DMS114 treated with DMSO at 0.1 percent for 48 hours (cell line): Measurements from ENCODE around the gene PCDHGA11.
"Not testable (repeated sequence)": the region's sequence is repeated elsewhere in the genome, so short reads cannot be mapped to it uniquely, and the experiment has no call there.

Experiments
- DNase-seq: peaks from one replicate; lab custom pipeline; 2025; ENCODE audit not compliant: unreplicated experiment; lab: John Stamatoyannopoulos, UW

Gene PCDHGA11

DNA sequence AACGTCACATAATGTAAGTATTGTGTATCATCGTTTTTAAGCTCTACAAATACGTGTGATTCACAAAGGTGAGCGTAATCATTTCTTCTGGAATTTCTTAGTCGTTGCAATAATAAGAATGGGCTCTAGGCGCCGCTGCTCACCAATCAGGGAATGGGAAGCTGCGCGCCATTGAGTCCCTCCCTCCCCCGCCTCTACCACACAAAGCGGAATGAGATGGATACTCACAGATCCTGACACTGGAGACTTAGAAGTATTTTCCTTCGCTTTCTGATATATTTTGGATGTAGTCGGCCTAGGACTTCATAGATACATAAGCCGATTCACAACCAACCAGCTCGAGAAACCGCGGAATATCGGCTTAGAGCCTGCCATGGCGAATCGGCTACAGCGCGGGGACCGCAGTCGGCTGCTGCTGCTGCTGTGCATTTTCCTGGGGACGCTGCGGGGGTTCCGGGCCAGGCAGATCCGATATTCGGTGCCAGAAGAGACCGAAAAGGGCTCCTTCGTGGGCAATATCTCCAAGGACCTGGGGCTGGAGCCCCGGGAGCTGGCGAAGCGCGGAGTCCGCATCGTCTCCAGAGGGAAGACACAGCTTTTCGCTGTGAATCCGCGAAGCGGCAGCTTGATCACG, at the start of gene PCDHGA11:
Gene PCDHGA11, plus strand, starts transcription at position 197 of the 634 bp plus-strand sequence. Its CDS starts 177 bp downstream, at position 374.
- no peak for DNase-seq

GRCh38 chr5:141371572-141372475, 49.0 kb upstream of the PCDHGA11 start:
- no peak for DNase-seq

GRCh38 chr5:141373673-141374317, 47.1 kb upstream of the PCDHGA11 start, which contains the start of gene PCDHGA6:
TSS of gene PCDHGA6 (plus strand) at chr5:141373891. CDS start at chr5:141374084, 193 bp downstream.
- no peak for DNase-seq

DNA sequence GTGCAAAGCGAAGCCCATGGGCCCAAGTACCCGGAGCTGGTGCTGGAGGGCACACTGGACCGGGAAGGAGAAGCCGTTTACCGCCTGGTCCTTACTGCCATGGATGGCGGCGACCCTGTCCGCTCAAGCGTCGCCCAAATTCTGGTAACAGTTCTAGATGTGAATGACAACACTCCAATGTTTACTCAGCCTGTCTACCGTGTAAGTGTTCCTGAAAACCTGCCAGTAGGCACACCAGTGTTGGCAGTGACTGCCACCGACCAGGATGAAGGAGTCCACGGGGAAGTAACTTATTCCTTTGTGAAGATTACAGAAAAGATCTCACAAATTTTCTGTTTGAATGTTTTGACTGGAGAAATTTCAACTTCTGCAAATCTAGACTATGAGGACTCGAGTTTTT, 46.2 kb upstream of the PCDHGA11 start:
- DNase-seq, result no peak

GRCh38 chr5:141375444-141376155, 45.3 kb upstream of the PCDHGA11 start:
- not testable (repeated sequence) for DNase-seq

- no peak for DNase-seq
Measured at GRCh38 chr5:141382469-141383294, 38.2 kb upstream of the PCDHGA11 start, which contains the start of gene PCDHGA7. TSS of gene PCDHGA7 (plus strand) at chr5:141382742. CDS start at chr5:141382900, 158 bp downstream.

GRCh38 chr5:141383345-141383744, 37.5 kb upstream of the PCDHGA11 start:
- no peak for DNase-seq

DNA sequence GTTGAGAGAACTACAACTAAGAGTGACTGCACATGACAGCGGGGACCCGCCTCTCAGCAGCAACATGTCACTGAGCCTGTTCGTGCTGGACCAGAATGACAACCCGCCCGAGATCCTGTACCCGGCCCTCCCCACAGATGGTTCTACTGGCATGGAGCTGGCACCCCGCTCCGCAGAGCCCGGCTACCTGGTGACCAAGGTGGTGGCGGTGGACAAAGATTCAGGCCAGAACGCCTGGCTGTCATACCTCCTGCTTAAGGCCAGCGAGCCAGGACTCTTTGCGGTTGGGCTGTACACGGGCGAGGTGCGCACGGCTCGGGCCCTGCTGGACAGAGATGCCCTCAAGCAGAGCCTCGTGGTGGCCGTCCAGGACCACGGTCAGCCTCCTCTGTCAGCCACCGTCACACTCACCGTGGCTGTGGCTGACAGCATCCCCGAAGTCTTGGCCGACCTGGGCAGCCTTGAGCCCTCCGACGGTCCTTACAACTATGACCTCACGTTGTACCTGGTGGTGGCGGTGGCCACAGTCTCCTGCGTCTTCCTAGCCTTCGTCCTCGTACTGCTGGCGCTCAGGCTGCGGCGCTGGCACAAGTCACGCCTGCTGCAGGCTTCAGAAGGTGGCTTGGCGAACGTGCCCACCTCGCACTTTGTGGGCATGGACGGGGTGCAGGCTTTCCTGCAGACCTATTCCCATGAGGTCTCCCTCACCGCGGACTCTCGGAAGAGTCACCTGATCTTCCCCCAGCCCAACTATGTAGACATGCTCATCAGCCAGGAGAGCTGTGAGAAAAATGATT, 36.2 kb upstream of the PCDHGA11 start:
- no peak for DNase-seq

DNA sequence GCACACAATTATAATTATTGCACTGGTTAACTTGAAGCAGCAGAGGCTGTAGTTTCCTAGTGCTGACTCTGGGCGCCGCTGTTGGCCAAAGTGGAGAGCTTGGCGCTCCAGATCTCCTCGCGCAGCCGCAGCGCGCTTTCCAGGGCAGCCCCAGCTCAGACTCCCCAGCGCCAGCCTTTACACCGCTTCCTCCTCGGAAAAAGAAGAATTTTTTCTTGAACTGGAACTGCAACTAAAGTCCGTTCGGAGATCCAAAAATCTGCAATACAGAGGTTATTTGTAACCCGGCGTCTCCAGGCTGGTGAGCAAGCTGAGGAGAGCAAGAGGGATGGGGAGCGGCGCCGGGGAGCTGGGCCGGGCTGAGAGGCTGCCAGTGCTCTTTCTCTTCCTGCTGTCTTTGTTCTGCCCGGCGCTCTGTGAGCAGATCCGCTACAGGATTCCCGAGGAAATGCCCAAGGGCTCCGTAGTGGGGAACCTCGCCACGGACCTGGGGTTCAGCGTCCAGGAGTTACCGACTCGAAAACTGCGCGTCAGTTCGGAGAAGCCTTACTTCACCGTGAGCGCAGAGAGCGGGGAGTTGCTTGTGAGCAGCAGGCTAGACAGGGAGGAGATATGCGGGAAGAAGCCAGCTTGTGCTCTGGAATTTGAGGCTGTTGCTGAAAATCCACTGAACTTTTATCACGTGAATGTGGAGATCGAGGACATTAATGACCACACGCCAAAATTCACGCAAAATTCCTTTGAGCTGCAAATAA, 33.1 kb upstream of the PCDHGA11 start, which contains the start of gene PCDHGB4:
Gene PCDHGB4, plus strand, starts transcription at position 142 of the 755 bp plus-strand sequence. Its CDS starts 187 bp downstream, at position 329.
- not testable (repeated sequence) for DNase-seq

GRCh38 chr5:141388661-141389060, 32.2 kb upstream of the PCDHGA11 start:
- no peak for DNase-seq

GRCh38 chr5:141389153-141390042, 31.5 kb upstream of the PCDHGA11 start:
- DNase-seq, result no peak

GRCh38 chr5:141392429-141393198, 28.2 kb upstream of the PCDHGA11 start, which contains the start of gene PCDHGA8:
TSS of gene PCDHGA8 (plus strand) at chr5:141392633. CDS start at chr5:141392814, 181 bp downstream.
- DNase-seq, result no peak

DNA sequence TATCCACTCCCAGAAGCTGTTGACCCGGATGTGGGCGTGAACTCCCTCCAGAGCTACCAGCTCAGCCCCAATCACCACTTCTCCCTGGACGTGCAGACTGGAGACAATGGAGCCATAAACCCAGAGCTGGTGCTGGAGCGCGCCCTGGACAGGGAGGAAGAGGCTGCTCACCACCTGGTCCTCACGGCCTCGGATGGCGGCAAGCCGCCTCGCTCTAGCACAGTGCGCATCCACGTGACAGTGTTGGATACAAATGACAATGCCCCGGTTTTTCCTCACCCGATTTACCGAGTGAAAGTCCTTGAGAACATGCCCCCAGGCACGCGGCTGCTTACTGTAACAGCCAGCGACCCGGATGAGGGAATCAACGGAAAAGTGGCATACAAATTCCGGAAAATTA, 27.6 kb upstream of the PCDHGA11 start:
- DNase-seq, result no peak

DNA sequence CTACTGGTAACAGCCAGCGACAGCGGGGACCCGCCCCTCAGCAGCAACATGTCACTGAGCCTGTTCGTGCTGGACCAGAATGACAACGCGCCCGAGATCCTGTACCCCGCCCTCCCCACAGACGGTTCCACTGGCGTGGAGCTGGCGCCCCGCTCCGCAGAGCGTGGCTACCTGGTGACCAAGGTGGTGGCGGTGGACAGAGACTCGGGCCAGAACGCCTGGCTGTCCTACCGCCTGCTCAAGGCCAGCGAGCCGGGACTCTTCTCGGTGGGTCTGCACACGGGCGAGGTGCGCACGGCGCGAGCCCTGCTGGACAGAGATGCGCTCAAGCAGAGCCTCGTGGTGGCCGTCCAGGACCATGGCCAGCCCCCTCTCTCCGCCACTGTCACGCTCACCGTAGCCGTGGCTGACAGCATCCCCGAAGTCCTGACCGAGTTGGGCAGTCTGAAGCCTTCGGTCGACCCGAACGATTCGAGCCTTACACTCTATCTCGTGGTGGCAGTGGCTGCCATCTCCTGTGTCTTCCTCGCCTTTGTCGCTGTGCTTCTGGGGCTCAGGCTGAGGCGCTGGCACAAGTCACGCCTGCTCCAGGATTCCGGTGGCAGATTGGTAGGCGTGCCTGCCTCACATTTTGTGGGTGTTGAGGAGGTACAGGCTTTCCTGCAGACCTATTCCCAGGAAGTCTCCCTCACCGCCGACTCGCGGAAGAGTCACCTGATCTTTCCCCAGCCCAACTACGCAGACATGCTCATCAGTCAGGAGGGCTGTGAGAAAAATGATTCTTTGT, 26.3 kb upstream of the PCDHGA11 start:
- DNase-seq, result not testable (repeated sequence)

GRCh38 chr5:141397756-141398551, 22.9 kb upstream of the PCDHGA11 start, which contains the start of gene PCDHGB5:
TSS of gene PCDHGB5 (plus strand) at chr5:141397947. CDS start at chr5:141398128, 181 bp downstream.
- DNase-seq, result not testable (repeated sequence)
